IMR-90 (cell line): ENCODE data around the gene HORMAD2. TPM values are rescaled to one million over a fixed set of nuclear protein-coding genes. Genes with fewer than 3 reads are reported as not detected.

ENCODE experiments used
- ATAC-seq: fragments of 200-7000 bp; cut with Tn5 transposase; 2 replicates; pipeline ENCODE4 v1.9.1; 2020; ENCODE audit warnings: low read depth, mild to moderate bottlenecking, moderate library complexity
- BruUV-seq: library from RNA; stranded (reverse); fragments of 400-500 nt; replicated peaks from 2 replicates; lab custom pipeline; 2021; lab: Mats Ljungman, UMichigan
- CTCF ChIA-PET: fragments of 300-600 bp; formaldehyde crosslinking; extraction: SDS; loops from one replicate; lab custom pipeline; 2021; ENCODE audit warnings: antibody characterized with exemption; lab: Yijun Ruan, JAX
- POLR2A ChIA-PET: fragments of 300-600 bp; sonication (Branson Sonifier 250); formaldehyde crosslinking; loops from one replicate; lab custom pipeline; 2022; ENCODE audit warnings: antibody characterized with exemption; ENCODE audit not compliant: unreplicated experiment; lab: Charles Lee
- DNase-seq: peaks from one replicate; pipeline ENCODE4 v3.0.0; 2013
- H2AFZ ChIP-seq: replicated peaks from 2 replicates; pipeline ENCODE3; 2013; ENCODE audit warnings: low read length, mild to moderate bottlenecking; ENCODE audit not compliant: poor library complexity
- H2AK5ac ChIP-seq: 2 replicates; pipeline ENCODE4 v1.6.1; 2013; ENCODE audit warnings: low read depth, low read length, inconsistent platforms
- H2AK9ac ChIP-seq: replicated peaks from 2 replicates; pipeline ENCODE3; 2013; ENCODE audit warnings: mild to moderate bottlenecking, low read depth, low read length, moderate library complexity; ENCODE audit not compliant: poor library complexity
- H2BK120ac ChIP-seq: 2 replicates; pipeline ENCODE4 v1.6.1; 2013; ENCODE audit warnings: low read depth, low read length, inconsistent platforms
- H2BK15ac ChIP-seq: 3 replicates; pipeline ENCODE4 v1.6.1; 2013; ENCODE audit warnings: low read depth, low read length, inconsistent platforms
- H2BK20ac ChIP-seq: 2 replicates; pipeline ENCODE4 v1.6.1; 2013; ENCODE audit warnings: low read depth, mild to moderate bottlenecking, inconsistent platforms, low read length, moderate library complexity
- H2BK5ac ChIP-seq: 2 replicates; pipeline ENCODE4 v1.6.1; 2013; ENCODE audit warnings: mild to moderate bottlenecking, low read depth, low read length, inconsistent platforms; ENCODE audit not compliant: poor library complexity, severe bottlenecking
- H3K14ac ChIP-seq: replicated peaks from 2 replicates; pipeline ENCODE4 v1.6.1; 2013; ENCODE audit warnings: low read depth, low read length, inconsistent platforms
- H3K18ac ChIP-seq: 2 replicates; pipeline ENCODE4 v1.6.1; 2013; ENCODE audit warnings: low read depth, low read length, control low read depth
- H3K23ac ChIP-seq: 2 replicates; pipeline ENCODE4 v1.6.1; 2013; ENCODE audit warnings: low read depth, low read length, inconsistent platforms
- H3K27ac ChIP-seq: 2 replicates; pipeline ENCODE4 v1.5.1; 2013; ENCODE audit warnings: mild to moderate bottlenecking, control low read depth, low read length; ENCODE audit not compliant: insufficient read depth
- H3K27me3 ChIP-seq: 2 replicates; pipeline ENCODE4 v1.6.1; 2013; ENCODE audit warnings: low read length; ENCODE audit not compliant: control insufficient read depth, insufficient read depth
- H3K36me3 ChIP-seq: 2 replicates; pipeline ENCODE4 v1.6.1; 2013; ENCODE audit warnings: low read length, mixed read lengths; ENCODE audit not compliant: control insufficient read depth, insufficient read depth
- H3K4ac ChIP-seq: 2 replicates; pipeline ENCODE4 v1.6.1; 2013; ENCODE audit warnings: low read depth, low read length, inconsistent platforms
- H3K4me1 ChIP-seq: 2 replicates; pipeline ENCODE4 v1.6.1; 2013; ENCODE audit warnings: low read length, mixed read lengths; ENCODE audit not compliant: control insufficient read depth, insufficient read depth
- H3K4me2 ChIP-seq: 2 replicates; pipeline ENCODE4 v1.6.1; 2013; ENCODE audit warnings: low read depth, mild to moderate bottlenecking, control low read depth, low read length, moderate library complexity
- H3K4me3 ChIP-seq: 2 replicates; pipeline ENCODE4 v1.5.1; 2013; ENCODE audit warnings: low read depth, mild to moderate bottlenecking, control low read depth, low read length, moderate library complexity; ENCODE audit not compliant: insufficient read depth
- H3K56ac ChIP-seq: 2 replicates; pipeline ENCODE4 v1.6.1; 2013; ENCODE audit warnings: low read length, inconsistent platforms; ENCODE audit not compliant: insufficient read depth; ENCODE audit errors: extremely low read depth
- H3K79me1 ChIP-seq, 2 experiments: 2 replicates each; pipeline ENCODE4 v1.6.1; 2013; ENCODE audit warnings: low read length in 2 of 2, inconsistent platforms in 1 of 2, low read depth in 1 of 2
- H3K9ac ChIP-seq: 2 replicates; pipeline ENCODE4 v1.6.1; 2013; ENCODE audit warnings: low read depth, low read length, control low read depth
- H3K9me1 ChIP-seq: 2 replicates; pipeline ENCODE4 v1.6.1; 2013; ENCODE audit warnings: low read length, inconsistent platforms; ENCODE audit not compliant: insufficient read depth
- H3K9me3 ChIP-seq: 2 replicates; pipeline ENCODE4 v1.6.1; 2013; ENCODE audit warnings: low read length; ENCODE audit not compliant: control insufficient read depth, insufficient read depth
- H4K20me1 ChIP-seq: 2 replicates; pipeline ENCODE4 v1.6.1; 2013; ENCODE audit warnings: low read length, inconsistent platforms; ENCODE audit not compliant: insufficient read depth
- H4K5ac ChIP-seq: 2 replicates; pipeline ENCODE4 v1.6.1; 2013; ENCODE audit warnings: mild to moderate bottlenecking, low read depth, low read length, control low read depth
- H4K8ac ChIP-seq, 2 experiments: 2 replicates each; pipeline ENCODE4 v1.6.1; 2013; ENCODE audit warnings: low read depth in 2 of 2, low read length in 2 of 2, control low read depth in 1 of 2, inconsistent platforms in 1 of 2
- H4K91ac ChIP-seq: 2 replicates; pipeline ENCODE4 v1.6.1; 2013; ENCODE audit warnings: low read depth, low read length, inconsistent platforms; ENCODE audit not compliant: insufficient read depth
- CTCF ChIP-seq: conservative IDR thresholded peaks from 2 replicates; pipeline ENCODE4 v1.5.1; 2012; ENCODE audit warnings: mild to moderate bottlenecking, low read depth, low read length, improper control_type of control experiment
- NFE2L2 ChIP-seq: fragments of 150-350 bp; IDR thresholded peaks from 2 replicates; pipeline ENCODE4 v1.6.1; 2016; ENCODE audit warnings: low read depth, mild to moderate bottlenecking, low read length
- USF2 ChIP-seq: fragments of 150-350 bp; IDR thresholded peaks from 2 replicates; pipeline ENCODE4 v1.6.1; 2017; ENCODE audit warnings: mild to moderate bottlenecking, antibody characterized with exemption, low read length, low read depth
- WGBS, 2 experiments: methylation state at CpG; one replicate each; pipeline versions ENCODE4 v1.1.5 to v1.1.7; 2013; ENCODE audit warnings: missing lambda C conversion rate in 2 of 2; ENCODE audit not compliant: insufficient read length in 1 of 2; ENCODE audit errors: extremely low coverage in 2 of 2; 5-methylcytosine and 5-hydroxymethylcytosine counted together
- dilution Hi-C: fragments of 300-500 bp; cut with HindIII; formaldehyde crosslinking; loops from one replicate; pipeline ENCODE4 v1.14.3; 2018; ENCODE audit warnings: low sequenced_read_pairs; ENCODE audit not compliant: unreplicated experiment
- in situ Hi-C: fragments of 300-500 bp; cut with MboI; formaldehyde crosslinking; loops from 3 replicates; pipeline ENCODE4 v1.14.3; 2019; ENCODE audit warnings: low sequenced_read_pairs, inconsistent platforms, mixed read lengths
- intact Hi-C: fragments of 100-400 bp; cut with micrococcal nuclease; formaldehyde crosslinking; loops from 2 replicates; pipeline ENCODE4 v1.10.0; 2022
- polyA plus RNA-seq, 3 experiments: library from polyadenylated mRNA; depleted of rRNA; stranded (reverse); fragments of >200 nt; gene quantifications; 2 replicates each; pipeline ENCODE4 v1.2.3, GENCODE V29; 2012; ENCODE audit warnings: low replicate concordance in 1 of 3
- total RNA-seq: library from RNA; depleted of rRNA; stranded (reverse); fragments of >200 nt; gene quantifications from 2 replicates; pipeline ENCODE4 v1.2.3, GENCODE V29; 2012

Gene HORMAD2
- total and polyA plus RNA-seq, 2 of the 4 experiments (the other 2 are of a cell fraction), result not detected

GRCh38 chr22:30219049-30219654 lies 138.9 kb downstream of the HORMAD2 start:
- H3K23ac ChIP-seq, result no peak overlapping the region
- no TSS peak for BruUV-seq
- H3K14ac ChIP-seq, result no peak overlapping the region
- no peaks in the 10 kb centered on the region for H3K36me3 ChIP-seq
- H2AK5ac ChIP-seq, result peak overlapping the region; percentile 41; the same call in 1 of the 2 replicates
- TF ChIP-seq NFE2L2 (no peak), USF2 (no peak), CTCF (peak; percentile 24)
- no peak overlapping the region for H2BK20ac ChIP-seq
- no peak overlapping the region for H2AK9ac ChIP-seq
- ATAC-seq (no peak), DNase-seq (no peak)
- dilution Hi-C loops (no loop called here), intact Hi-C loops (no loop called here), in situ Hi-C loops (no loop called here)
- no peak overlapping the region for H4K5ac ChIP-seq
- H2BK15ac ChIP-seq, result 0 out of 3 replicates have a peak overlapping the region, but pooled peaks have one; percentile 16
- no peaks in the 10 kb centered on the region for H3K27me3 ChIP-seq
- H3K27ac ChIP-seq, result no peak overlapping the region
- H3K4me3 ChIP-seq, result no peak overlapping the region
- H2BK120ac ChIP-seq, result no peak overlapping the region
- no CpG with 5 or more reads among the region's 8 CpGs for WGBS, 2 experiments
- no peak overlapping the region for H3K56ac ChIP-seq
- H4K8ac ChIP-seq, result no peak overlapping the region
- H3K4ac ChIP-seq, result no peak overlapping the region
- H2BK5ac ChIP-seq, result no peak overlapping the region
- H3K9ac ChIP-seq, result no peak overlapping the region
- ChIA-PET CTCF (no interaction called here), POLR2A (no interaction called here)
- no peaks in the 10 kb centered on the region for H3K79me1 ChIP-seq
- H3K9me1 ChIP-seq, result 0 out of 2 replicates have a peak, but pooled peaks cover 1% of the 10 kb centered on the region
- H3K4me2 ChIP-seq, result no peak overlapping the region
- H3K18ac ChIP-seq, result no peak overlapping the region
- no peaks in the 10 kb centered on the region for H3K9me3 ChIP-seq
- H4K20me1 ChIP-seq, result no peaks in the 10 kb centered on the region
- no peak overlapping the region for H4K91ac ChIP-seq
- H3K4me1 ChIP-seq, result peaks cover 8% of the 10 kb centered on the region
- H2AFZ ChIP-seq, result no peak overlapping the region
